ENCODE measurements around the gene CPEB4. TPM values are rescaled to one million over a fixed set of nuclear protein-coding genes. Genes with fewer than 3 reads are reported as not detected.

The CPEB4 gene
- total and polyA plus RNA-seq, 2 donors: 22.1 to 26.4 TPM

- no peaks in the 10 kb centered on the region for H3K4me1 ChIP-seq (ENCODE audit: insufficient read depth)
- no peak for DNase-seq (ENCODE audit: extremely low spot score)
- no peak overlapping the region for H3K27ac ChIP-seq (ENCODE audit: low read depth)
- no peak overlapping the region for H3K4me3 ChIP-seq (ENCODE audit: low read depth, low read length)
- 76% methylated on average over 9 of the region's 9 CpGs for WGBS
- no peaks in the 10 kb centered on the region for H3K36me3 ChIP-seq (ENCODE audit: insufficient read depth)
These were observed 53.7 kb downstream of the CPEB4 start for GRCh38 chr5:173941758-173942401.

DNA sequence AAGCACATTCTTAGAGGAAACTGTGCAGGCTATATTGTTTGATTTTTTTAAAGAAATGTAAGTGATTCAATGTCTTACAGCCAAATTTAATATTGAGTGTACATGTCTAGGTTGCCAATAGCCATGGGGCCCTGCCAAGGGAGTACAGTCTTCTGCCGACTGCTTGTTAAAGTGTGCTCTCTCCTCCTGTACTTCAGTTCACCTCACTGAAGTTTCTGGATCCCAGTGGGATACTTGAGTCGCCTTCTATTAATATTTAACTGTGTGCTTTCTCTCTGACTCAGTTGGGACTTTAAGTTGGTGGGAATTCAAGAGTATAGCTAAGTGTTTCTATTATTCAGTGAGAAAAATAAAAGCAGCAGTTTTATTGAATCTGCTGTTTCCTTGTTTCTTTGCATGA, 56.4 kb downstream of the CPEB4 start:
- WGBS: 72% methylated on average over 2 of the region's 2 CpGs
- no peak for DNase-seq (ENCODE audit: extremely low spot score)
- H3K4me1 ChIP-seq (ENCODE audit: insufficient read depth): no peaks in the 10 kb centered on the region
- no peak overlapping the region for H3K27ac ChIP-seq (ENCODE audit: low read depth)
- no peak overlapping the region for H3K4me3 ChIP-seq (ENCODE audit: low read depth, low read length)
- peaks cover 4% of the 10 kb centered on the region for H3K36me3 ChIP-seq (ENCODE audit: insufficient read depth)

GRCh38 chr5:173945160-173945559, 57.0 kb downstream of the CPEB4 start:
- Histone ChIP-seq H3K4me3 (ENCODE audit: low read depth, low read length) (no peak overlapping the region), H3K36me3 (ENCODE audit: insufficient read depth) (peaks cover 4% of the 10 kb centered on the region), H3K4me1 (ENCODE audit: insufficient read depth) (no peaks in the 10 kb centered on the region), H3K27ac (ENCODE audit: low read depth) (no peak overlapping the region)
- 87% methylated on average over 2 of the region's 2 CpGs for WGBS
- no peak for DNase-seq (ENCODE audit: extremely low spot score)

DNA sequence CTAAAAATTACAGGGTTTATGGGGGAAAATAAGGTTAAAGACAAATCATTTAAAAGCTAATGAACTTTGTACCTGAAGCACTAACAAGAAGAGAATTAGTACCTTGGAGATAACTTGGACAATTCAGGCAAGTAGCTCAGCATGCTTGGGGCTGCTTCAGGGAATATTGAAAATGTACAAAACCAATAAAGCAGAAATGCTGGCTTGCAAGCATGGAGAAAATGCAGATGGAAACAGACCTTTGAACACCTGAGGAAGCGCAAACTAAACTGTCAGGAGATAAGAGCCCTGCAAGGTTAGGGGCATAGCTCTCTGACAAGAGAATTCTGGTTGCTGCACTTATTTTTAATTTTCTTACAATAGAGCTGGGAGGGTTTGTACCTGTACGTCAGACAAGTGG, 58.2 kb downstream of the CPEB4 start:
- Histone ChIP-seq H3K4me1 (ENCODE audit: insufficient read depth) (no peaks in the 10 kb centered on the region), H3K4me3 (ENCODE audit: low read depth, low read length) (no peak overlapping the region), H3K36me3 (ENCODE audit: insufficient read depth) (peaks cover 4% of the 10 kb centered on the region), H3K27ac (ENCODE audit: low read depth) (no peak overlapping the region)
- no peak for DNase-seq (ENCODE audit: extremely low spot score)
- 96% methylated on average over 2 of the region's 2 CpGs for WGBS

DNA sequence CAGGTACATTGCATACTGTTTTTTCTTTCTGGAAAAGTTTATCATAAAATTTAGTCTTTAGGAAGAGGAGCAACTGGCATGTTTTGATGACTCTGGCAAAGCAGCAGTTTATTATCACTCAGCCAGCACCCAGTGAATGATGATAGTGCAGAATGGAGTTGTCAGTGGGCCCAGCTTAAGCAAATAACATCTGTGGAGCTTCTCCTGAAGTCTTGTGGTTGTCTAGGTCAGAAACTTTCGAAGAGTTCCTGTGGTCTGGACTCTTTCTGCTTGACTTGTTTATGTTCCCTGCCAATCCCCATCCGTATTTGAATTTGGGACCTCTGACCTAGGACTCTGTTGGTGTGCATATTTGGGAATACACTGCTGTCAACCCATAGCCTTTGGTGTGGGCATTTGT, 62.7 kb downstream of the CPEB4 start:
- no peak overlapping the region for H3K4me3 ChIP-seq (ENCODE audit: low read depth, low read length)
- no peak for DNase-seq (ENCODE audit: extremely low spot score)
- peaks cover 11% of the 10 kb centered on the region for H3K36me3 ChIP-seq (ENCODE audit: insufficient read depth)
- H3K27ac ChIP-seq (ENCODE audit: low read depth): no peak overlapping the region
- WGBS: 44% methylated on average over 2 of the region's 2 CpGs
- H3K4me1 ChIP-seq (ENCODE audit: insufficient read depth): no peaks in the 10 kb centered on the region

DNA sequence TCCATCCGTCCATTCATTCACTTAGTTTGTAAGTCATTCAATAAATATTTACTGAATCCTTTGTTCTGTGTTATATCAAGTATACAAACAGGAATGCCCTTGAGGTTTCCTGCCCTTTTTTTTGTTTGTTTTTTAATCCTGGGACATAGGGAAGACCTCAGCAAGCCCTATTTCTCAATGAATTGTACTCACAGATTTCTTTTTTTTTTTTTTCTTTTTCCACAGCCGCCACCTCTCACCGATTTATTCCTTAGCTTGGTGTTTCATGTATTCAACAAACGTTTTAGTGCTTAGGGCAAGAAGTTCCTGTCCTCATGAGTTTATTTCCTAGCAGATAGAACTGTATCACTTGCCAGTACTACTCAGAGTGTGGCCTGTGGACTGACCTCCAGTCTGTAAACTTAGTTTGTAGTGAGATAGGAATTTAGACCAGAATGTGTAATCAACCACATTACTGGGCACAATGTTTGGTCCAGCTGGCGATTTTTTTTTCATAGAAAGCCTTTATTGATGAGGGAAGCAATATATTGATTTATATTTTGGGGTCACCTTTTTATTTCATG, 65.5 kb downstream of the CPEB4 start:
- DNase-seq (ENCODE audit: extremely low spot score): no peak
- WGBS: 75% methylated on average over 5 of the region's 5 CpGs
- Histone ChIP-seq H3K36me3 (ENCODE audit: insufficient read depth) (peaks cover 9% of the 10 kb centered on the region), H3K27ac (ENCODE audit: low read depth) (no peak overlapping the region), H3K4me3 (ENCODE audit: low read depth, low read length) (no peak overlapping the region), H3K4me1 (ENCODE audit: insufficient read depth) (no peaks in the 10 kb centered on the region)

GRCh38 chr5:173954671-173955521, 66.7 kb downstream of the CPEB4 start:
- no peak overlapping the region for H3K4me3 ChIP-seq (ENCODE audit: low read depth, low read length)
- H3K36me3 ChIP-seq (ENCODE audit: insufficient read depth): peaks cover 9% of the 10 kb centered on the region
- H3K4me1 ChIP-seq (ENCODE audit: insufficient read depth): no peaks in the 10 kb centered on the region
- H3K27ac ChIP-seq (ENCODE audit: low read depth): no peak overlapping the region
- whole genome bisulfite sequencing: 46% methylated on average over 6 of the region's 6 CpGs
- DNase-seq (ENCODE audit: extremely low spot score): no peak

GRCh38 chr5:173960986-173961385, 72.8 kb downstream of the CPEB4 start:
- Histone ChIP-seq H3K36me3 (ENCODE audit: insufficient read depth) (peaks cover under 1% of the 10 kb centered on the region), H3K4me1 (ENCODE audit: insufficient read depth) (no peaks in the 10 kb centered on the region), H3K27ac (ENCODE audit: low read depth) (no peak overlapping the region), H3K4me3 (ENCODE audit: low read depth, low read length) (no peak overlapping the region)
- 96% methylated on average over 2 of the region's 2 CpGs for WGBS
- no peak for DNase-seq (ENCODE audit: extremely low spot score)

- Histone ChIP-seq H3K36me3 (ENCODE audit: insufficient read depth) (no peaks in the 10 kb centered on the region), H3K4me1 (ENCODE audit: insufficient read depth) (no peaks in the 10 kb centered on the region), H3K27ac (ENCODE audit: low read depth) (no peak overlapping the region), H3K4me3 (ENCODE audit: low read depth, low read length) (no peak overlapping the region)
- DNase-seq (ENCODE audit: extremely low spot score): no peak
- 21% methylated on average over 1 of the region's 1 CpG for WGBS
These were observed 73.3 kb downstream of the CPEB4 start for GRCh38 chr5:173961418-173961817.

GRCh38 chr5:173962436-173962972, 74.4 kb downstream of the CPEB4 start:
- WGBS: 86% methylated on average over 3 of the region's 3 CpGs
- Histone ChIP-seq H3K27ac (ENCODE audit: low read depth) (no peak overlapping the region), H3K4me3 (ENCODE audit: low read depth, low read length) (no peak overlapping the region), H3K36me3 (ENCODE audit: insufficient read depth) (no peaks in the 10 kb centered on the region), H3K4me1 (ENCODE audit: insufficient read depth) (no peaks in the 10 kb centered on the region)
- DNase-seq (ENCODE audit: extremely low spot score): no peak

DNA sequence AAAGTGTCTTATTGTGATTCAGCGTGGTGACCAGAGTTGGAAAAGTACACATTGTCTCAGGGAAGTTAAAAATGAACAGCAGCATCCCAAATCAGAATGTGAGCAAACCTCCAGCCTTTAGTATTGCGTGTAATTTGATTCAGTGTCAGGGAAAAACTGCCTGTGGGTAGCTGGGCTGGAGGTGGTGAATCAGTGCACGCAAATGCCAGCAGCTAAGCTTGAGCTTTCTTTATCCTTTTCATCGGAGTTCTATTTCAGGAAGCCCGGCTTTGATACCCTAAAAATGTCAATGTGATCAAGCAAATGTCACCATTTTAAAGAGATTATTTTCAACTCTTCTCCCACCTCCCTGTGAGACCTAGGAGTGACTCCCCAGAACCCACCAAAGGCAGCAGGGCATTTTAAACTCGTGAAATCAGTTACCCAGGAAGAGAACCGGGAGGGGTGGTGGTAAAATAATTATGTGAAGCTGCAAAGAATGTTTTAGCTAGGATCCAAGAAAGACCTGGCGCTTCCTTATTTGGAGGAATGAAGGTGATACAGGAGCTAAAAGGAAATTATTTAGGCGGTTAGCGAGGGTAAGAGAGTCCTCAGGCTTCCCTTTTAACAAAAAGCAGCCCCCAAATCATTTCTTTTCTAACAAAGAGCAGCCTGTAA, 75.2 kb downstream of the CPEB4 start:
- H3K27ac ChIP-seq (ENCODE audit: low read depth): no peak overlapping the region
- WGBS: 37% methylated on average over 10 of the region's 10 CpGs
- H3K36me3 ChIP-seq (ENCODE audit: insufficient read depth): no peaks in the 10 kb centered on the region
- H3K4me1 ChIP-seq (ENCODE audit: insufficient read depth): no peaks in the 10 kb centered on the region
- no peak overlapping the region for H3K4me3 ChIP-seq (ENCODE audit: low read depth, low read length)
- no peak for DNase-seq (ENCODE audit: extremely low spot score)

- no peak overlapping the region for H3K4me3 ChIP-seq (ENCODE audit: low read depth, low read length)
- WGBS: 57% methylated on average over 19 of the region's 19 CpGs
- no peaks in the 10 kb centered on the region for H3K4me1 ChIP-seq (ENCODE audit: insufficient read depth)
- no peak for DNase-seq (ENCODE audit: extremely low spot score)
- no peaks in the 10 kb centered on the region for H3K36me3 ChIP-seq (ENCODE audit: insufficient read depth)
- no peak overlapping the region for H3K27ac ChIP-seq (ENCODE audit: low read depth)
These were observed 75.8 kb downstream of the CPEB4 start for GRCh38 chr5:173963867-173964441.

DNA sequence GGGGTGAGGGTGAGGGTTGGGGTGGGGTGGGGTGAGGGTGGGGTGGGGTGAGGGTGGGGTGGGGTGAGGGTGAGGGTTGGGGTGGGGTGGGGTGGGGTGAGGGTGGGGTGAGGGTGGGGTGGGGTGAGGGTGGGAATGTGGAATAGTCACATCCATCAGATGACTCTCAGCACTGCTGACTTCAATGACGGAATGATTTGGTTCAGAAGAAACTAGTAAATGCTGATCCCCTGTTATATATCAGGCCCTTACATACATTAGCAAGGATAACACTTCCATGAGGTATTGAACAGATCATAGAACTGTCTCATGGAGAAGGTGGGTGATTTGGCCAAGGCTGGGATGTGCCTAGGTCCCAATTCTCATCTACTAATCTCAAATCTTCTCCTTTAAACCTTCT, 76.4 kb downstream of the CPEB4 start:
- no peak for DNase-seq (ENCODE audit: extremely low spot score)
- WGBS: 85% methylated on average over 1 of the region's 1 CpG
- Histone ChIP-seq H3K36me3 (ENCODE audit: insufficient read depth) (no peaks in the 10 kb centered on the region), H3K27ac (ENCODE audit: low read depth) (no peak overlapping the region), H3K4me3 (ENCODE audit: low read depth, low read length) (no peak overlapping the region), H3K4me1 (ENCODE audit: insufficient read depth) (no peaks in the 10 kb centered on the region)
